IMR-90 (cell line): ENCODE data around the gene CFAP70. TPM values are rescaled to one million over a fixed set of nuclear protein-coding genes. Genes with fewer than 3 reads are reported as not detected.

Experiments
- ATAC-seq: fragments of 200-7000 bp; cut with Tn5 transposase; 2 replicates; pipeline ENCODE4 v1.9.1; 2020; ENCODE audit warnings: low read depth, mild to moderate bottlenecking, moderate library complexity
- BruUV-seq: library from RNA; stranded (reverse); fragments of 400-500 nt; replicated peaks from 2 replicates; lab custom pipeline; 2021; lab: Mats Ljungman, UMichigan
- CTCF ChIA-PET: fragments of 300-600 bp; formaldehyde crosslinking; extraction: SDS; loops from one replicate; lab custom pipeline; 2021; ENCODE audit warnings: antibody characterized with exemption; lab: Yijun Ruan, JAX
- POLR2A ChIA-PET: fragments of 300-600 bp; sonication (Branson Sonifier 250); formaldehyde crosslinking; loops from one replicate; lab custom pipeline; 2022; ENCODE audit warnings: antibody characterized with exemption; ENCODE audit not compliant: unreplicated experiment; lab: Charles Lee
- DNase-seq: peaks from one replicate; pipeline ENCODE4 v3.0.0; 2013
- H2AFZ ChIP-seq: replicated peaks from 2 replicates; pipeline ENCODE3; 2013; ENCODE audit warnings: low read length, mild to moderate bottlenecking; ENCODE audit not compliant: poor library complexity
- H2AK5ac ChIP-seq: 2 replicates; pipeline ENCODE4 v1.6.1; 2013; ENCODE audit warnings: low read depth, low read length, inconsistent platforms
- H2AK9ac ChIP-seq: replicated peaks from 2 replicates; pipeline ENCODE3; 2013; ENCODE audit warnings: mild to moderate bottlenecking, low read depth, low read length, moderate library complexity; ENCODE audit not compliant: poor library complexity
- H2BK120ac ChIP-seq: 2 replicates; pipeline ENCODE4 v1.6.1; 2013; ENCODE audit warnings: low read depth, low read length, inconsistent platforms
- H2BK15ac ChIP-seq: 3 replicates; pipeline ENCODE4 v1.6.1; 2013; ENCODE audit warnings: low read depth, low read length, inconsistent platforms
- H2BK20ac ChIP-seq: 2 replicates; pipeline ENCODE4 v1.6.1; 2013; ENCODE audit warnings: low read depth, mild to moderate bottlenecking, inconsistent platforms, low read length, moderate library complexity
- H2BK5ac ChIP-seq: 2 replicates; pipeline ENCODE4 v1.6.1; 2013; ENCODE audit warnings: mild to moderate bottlenecking, low read depth, low read length, inconsistent platforms; ENCODE audit not compliant: poor library complexity, severe bottlenecking
- H3K14ac ChIP-seq: replicated peaks from 2 replicates; pipeline ENCODE4 v1.6.1; 2013; ENCODE audit warnings: low read depth, low read length, inconsistent platforms
- H3K18ac ChIP-seq: 2 replicates; pipeline ENCODE4 v1.6.1; 2013; ENCODE audit warnings: low read depth, low read length, control low read depth
- H3K23ac ChIP-seq: 2 replicates; pipeline ENCODE4 v1.6.1; 2013; ENCODE audit warnings: low read depth, low read length, inconsistent platforms
- H3K27ac ChIP-seq: 2 replicates; pipeline ENCODE4 v1.5.1; 2013; ENCODE audit warnings: mild to moderate bottlenecking, control low read depth, low read length; ENCODE audit not compliant: insufficient read depth
- H3K27me3 ChIP-seq: 2 replicates; pipeline ENCODE4 v1.6.1; 2013; ENCODE audit warnings: low read length; ENCODE audit not compliant: control insufficient read depth, insufficient read depth
- H3K36me3 ChIP-seq: 2 replicates; pipeline ENCODE4 v1.6.1; 2013; ENCODE audit warnings: low read length, mixed read lengths; ENCODE audit not compliant: control insufficient read depth, insufficient read depth
- H3K4ac ChIP-seq: 2 replicates; pipeline ENCODE4 v1.6.1; 2013; ENCODE audit warnings: low read depth, low read length, inconsistent platforms
- H3K4me1 ChIP-seq: 2 replicates; pipeline ENCODE4 v1.6.1; 2013; ENCODE audit warnings: low read length, mixed read lengths; ENCODE audit not compliant: control insufficient read depth, insufficient read depth
- H3K4me2 ChIP-seq: 2 replicates; pipeline ENCODE4 v1.6.1; 2013; ENCODE audit warnings: low read depth, mild to moderate bottlenecking, control low read depth, low read length, moderate library complexity
- H3K4me3 ChIP-seq: 2 replicates; pipeline ENCODE4 v1.5.1; 2013; ENCODE audit warnings: low read depth, mild to moderate bottlenecking, control low read depth, low read length, moderate library complexity; ENCODE audit not compliant: insufficient read depth
- H3K56ac ChIP-seq: 2 replicates; pipeline ENCODE4 v1.6.1; 2013; ENCODE audit warnings: low read length, inconsistent platforms; ENCODE audit not compliant: insufficient read depth; ENCODE audit errors: extremely low read depth
- H3K79me1 ChIP-seq, 2 experiments: 2 replicates each; pipeline ENCODE4 v1.6.1; 2013; ENCODE audit warnings: low read length in 2 of 2, inconsistent platforms in 1 of 2, low read depth in 1 of 2
- H3K9ac ChIP-seq: 2 replicates; pipeline ENCODE4 v1.6.1; 2013; ENCODE audit warnings: low read depth, low read length, control low read depth
- H3K9me1 ChIP-seq: 2 replicates; pipeline ENCODE4 v1.6.1; 2013; ENCODE audit warnings: low read length, inconsistent platforms; ENCODE audit not compliant: insufficient read depth
- H3K9me3 ChIP-seq: 2 replicates; pipeline ENCODE4 v1.6.1; 2013; ENCODE audit warnings: low read length; ENCODE audit not compliant: control insufficient read depth, insufficient read depth
- H4K20me1 ChIP-seq: 2 replicates; pipeline ENCODE4 v1.6.1; 2013; ENCODE audit warnings: low read length, inconsistent platforms; ENCODE audit not compliant: insufficient read depth
- H4K5ac ChIP-seq: 2 replicates; pipeline ENCODE4 v1.6.1; 2013; ENCODE audit warnings: mild to moderate bottlenecking, low read depth, low read length, control low read depth
- H4K8ac ChIP-seq, 2 experiments: 2 replicates each; pipeline ENCODE4 v1.6.1; 2013; ENCODE audit warnings: low read depth in 2 of 2, low read length in 2 of 2, control low read depth in 1 of 2, inconsistent platforms in 1 of 2
- H4K91ac ChIP-seq: 2 replicates; pipeline ENCODE4 v1.6.1; 2013; ENCODE audit warnings: low read depth, low read length, inconsistent platforms; ENCODE audit not compliant: insufficient read depth
- BHLHE40 ChIP-seq: fragments of 150-350 bp; IDR thresholded peaks from 2 replicates; pipeline ENCODE4 v1.6.1; 2016; ENCODE audit warnings: mild to moderate bottlenecking, low read depth, low read length
- CEBPB ChIP-seq: IDR thresholded peaks from 2 replicates; pipeline ENCODE4 v1.6.1; 2012; ENCODE audit warnings: low read depth, low read length, improper control_type of control experiment
- MAFK ChIP-seq: IDR thresholded peaks from 2 replicates; pipeline ENCODE4 v1.6.1; 2012; ENCODE audit warnings: low read depth, low read length, improper control_type of control experiment
- NFE2L2 ChIP-seq: fragments of 150-350 bp; IDR thresholded peaks from 2 replicates; pipeline ENCODE4 v1.6.1; 2016; ENCODE audit warnings: low read depth, mild to moderate bottlenecking, low read length
- RAD21 ChIP-seq: IDR thresholded peaks from 2 replicates; pipeline ENCODE4 v1.6.1; 2012; ENCODE audit warnings: low read length, improper control_type of control experiment
- RCOR1 ChIP-seq: IDR thresholded peaks from 2 replicates; pipeline ENCODE4 v1.6.1; 2012; ENCODE audit warnings: mild to moderate bottlenecking, low read length, improper control_type of control experiment; ENCODE audit not compliant: insufficient replicate concordance
- RFX5 ChIP-seq: IDR thresholded peaks from 2 replicates; pipeline ENCODE4 v1.8.0; 2012; ENCODE audit warnings: low read depth, mild to moderate bottlenecking, low read length, moderate library complexity
- SMC3 ChIP-seq: fragments of 150-350 bp; IDR thresholded peaks from 2 replicates; pipeline ENCODE4 v1.6.1; 2016; ENCODE audit warnings: low read depth, mild to moderate bottlenecking, antibody characterized with exemption, low read length, moderate library complexity
- WGBS, 2 experiments: methylation state at CpG; one replicate each; pipeline versions ENCODE4 v1.1.5 to v1.1.7; 2013; ENCODE audit warnings: missing lambda C conversion rate in 2 of 2; ENCODE audit not compliant: insufficient read length in 1 of 2; ENCODE audit errors: extremely low coverage in 2 of 2; 5-methylcytosine and 5-hydroxymethylcytosine counted together
- dilution Hi-C: fragments of 300-500 bp; cut with HindIII; formaldehyde crosslinking; loops from one replicate; pipeline ENCODE4 v1.14.3; 2018; ENCODE audit warnings: low sequenced_read_pairs; ENCODE audit not compliant: unreplicated experiment
- in situ Hi-C: fragments of 300-500 bp; cut with MboI; formaldehyde crosslinking; loops from 3 replicates; pipeline ENCODE4 v1.14.3; 2019; ENCODE audit warnings: low sequenced_read_pairs, inconsistent platforms, mixed read lengths
- intact Hi-C: fragments of 100-400 bp; cut with micrococcal nuclease; formaldehyde crosslinking; loops from 2 replicates; pipeline ENCODE4 v1.10.0; 2022
- polyA plus RNA-seq, 3 experiments: library from polyadenylated mRNA; depleted of rRNA; stranded (reverse); fragments of >200 nt; gene quantifications; 2 replicates each; pipeline ENCODE4 v1.2.3, GENCODE V29; 2012; ENCODE audit warnings: low replicate concordance in 1 of 3
- total RNA-seq: library from RNA; depleted of rRNA; stranded (reverse); fragments of >200 nt; gene quantifications from 2 replicates; pipeline ENCODE4 v1.2.3, GENCODE V29; 2012
- TF ChIP-seq, protein P1 (sequence below): conservative IDR thresholded peaks from 2 replicates; pipeline ENCODE4 v1.5.1; 2012; ENCODE audit warnings: mild to moderate bottlenecking, low read depth, low read length, improper control_type of control experiment

Gene CFAP70
- total and polyA plus RNA-seq, 2 of the 4 experiments (the other 2 are of a cell fraction) = 0.15 to 0.18 TPM

DNA sequence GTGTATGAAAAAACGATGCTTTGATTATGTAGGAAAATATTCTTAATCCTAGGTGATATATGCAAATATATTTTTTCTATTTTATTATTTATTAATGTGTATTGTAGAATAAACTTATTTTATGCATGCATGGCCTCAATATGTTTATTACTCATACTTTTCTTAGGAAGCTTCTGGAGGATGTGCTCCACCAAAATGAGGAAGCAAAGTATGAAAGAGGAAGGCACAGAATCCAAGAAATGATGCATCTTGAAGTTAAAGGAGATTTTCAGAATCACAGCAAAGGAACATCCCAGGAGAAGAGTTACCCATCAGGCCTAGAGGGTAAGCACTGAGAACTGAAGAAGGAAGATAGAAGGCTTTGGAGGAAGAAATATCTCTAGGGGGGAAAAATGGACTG, 71.2 kb downstream of the CFAP70 start:
- POLR2A ChIA-PET = no interaction called here
- no peak overlapping the region for H2BK20ac ChIP-seq

More for the DNA sequence above, 71.2 kb downstream of the CFAP70 start:
- no peak overlapping the region for H4K5ac ChIP-seq
- no peak overlapping the region for H3K4me2 ChIP-seq
- H2AFZ ChIP-seq = no peak overlapping the region
- in situ Hi-C loops = no loop called here
- CTCF ChIA-PET = no interaction called here
- no peaks in the 10 kb centered on the region for H4K20me1 ChIP-seq
- dilution Hi-C loops = no loop called here
- H3K79me1 ChIP-seq = no peaks in the 10 kb centered on the region
- H3K18ac ChIP-seq = no peak overlapping the region
- no peak for DNase-seq
- H3K9me3 ChIP-seq = no peaks in the 10 kb centered on the region
- H2BK15ac ChIP-seq = no peak overlapping the region
- no peaks in the 10 kb centered on the region for H3K36me3 ChIP-seq
- no peaks in the 10 kb centered on the region for H3K9me1 ChIP-seq
- no peak overlapping the region for H2AK9ac ChIP-seq
- H3K27ac ChIP-seq = no peak overlapping the region
- no peak overlapping the region for H4K91ac ChIP-seq
- WGBS, 2 experiments = no CpG with 5 or more reads among the region's 1 CpG
- no peak overlapping the region for H3K4me3 ChIP-seq
- H3K4me1 ChIP-seq = no peaks in the 10 kb centered on the region
- no peak overlapping the region for H2BK120ac ChIP-seq
- no peak overlapping the region for H3K23ac ChIP-seq
- intact Hi-C loops = no loop called here
- BruUV-seq = no TSS peak
- H3K9ac ChIP-seq = no peak overlapping the region
- H3K4ac ChIP-seq = no peak overlapping the region
- H3K14ac ChIP-seq = no peak overlapping the region
- no peak overlapping the region for H4K8ac ChIP-seq
- no peak overlapping the region for H3K56ac ChIP-seq
- H3K27me3 ChIP-seq = peaks cover 5% of the 10 kb centered on the region; the same call in 1 of the 2 replicates
- H2BK5ac ChIP-seq = no peak overlapping the region
- no peak for ATAC-seq
- TF ChIP-seq RCOR1 (no peak), BHLHE40 (no peak), RFX5 (no peak), CEBPB (no peak), NFE2L2 (no peak), SMC3 (no peak), RAD21 (no peak), MAFK (no peak)
- TF ChIP-seq, protein P1, sequence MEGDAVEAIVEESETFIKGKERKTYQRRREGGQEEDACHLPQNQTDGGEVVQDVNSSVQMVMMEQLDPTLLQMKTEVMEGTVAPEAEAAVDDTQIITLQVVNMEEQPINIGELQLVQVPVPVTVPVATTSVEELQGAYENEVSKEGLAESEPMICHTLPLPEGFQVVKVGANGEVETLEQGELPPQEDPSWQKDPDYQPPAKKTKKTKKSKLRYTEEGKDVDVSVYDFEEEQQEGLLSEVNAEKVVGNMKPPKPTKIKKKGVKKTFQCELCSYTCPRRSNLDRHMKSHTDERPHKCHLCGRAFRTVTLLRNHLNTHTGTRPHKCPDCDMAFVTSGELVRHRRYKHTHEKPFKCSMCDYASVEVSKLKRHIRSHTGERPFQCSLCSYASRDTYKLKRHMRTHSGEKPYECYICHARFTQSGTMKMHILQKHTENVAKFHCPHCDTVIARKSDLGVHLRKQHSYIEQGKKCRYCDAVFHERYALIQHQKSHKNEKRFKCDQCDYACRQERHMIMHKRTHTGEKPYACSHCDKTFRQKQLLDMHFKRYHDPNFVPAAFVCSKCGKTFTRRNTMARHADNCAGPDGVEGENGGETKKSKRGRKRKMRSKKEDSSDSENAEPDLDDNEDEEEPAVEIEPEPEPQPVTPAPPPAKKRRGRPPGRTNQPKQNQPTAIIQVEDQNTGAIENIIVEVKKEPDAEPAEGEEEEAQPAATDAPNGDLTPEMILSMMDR = no peak
- no peak overlapping the region for H2AK5ac ChIP-seq
